KMS-11 (cell line): ENCODE data around the gene USP37.

ENCODE experiments used
- H2AFZ ChIP-seq: fragments of 200-600 bp; sonication (generic); 2 replicates; pipeline ENCODE4 v1.6.1; 2016; ENCODE audit warnings: antibody characterized with exemption, mixed run types, low read depth
- H3K27ac ChIP-seq: fragments of 200-600 bp; sonication (generic); 2 replicates; pipeline ENCODE4 v1.6.1; 2016; ENCODE audit warnings: mild to moderate bottlenecking, mixed run types
- H3K27me3 ChIP-seq: fragments of 200-600 bp; sonication (generic); 2 replicates; pipeline ENCODE4 v1.6.1; 2017; ENCODE audit warnings: mild to moderate bottlenecking, low read depth, mixed run types, moderate library complexity; ENCODE audit not compliant: insufficient read depth
- H3K36me3 ChIP-seq: fragments of 200-600 bp; sonication (generic); 2 replicates; pipeline ENCODE4 v1.6.1; 2017; ENCODE audit warnings: mild to moderate bottlenecking, mixed run types; ENCODE audit not compliant: insufficient read depth
- H3K4me1 ChIP-seq: fragments of 200-600 bp; sonication (generic); 2 replicates; pipeline ENCODE4 v1.6.1; 2016; ENCODE audit warnings: mild to moderate bottlenecking, low read depth, mixed run types; ENCODE audit not compliant: poor library complexity, severe bottlenecking
- H3K4me2 ChIP-seq: fragments of 200-600 bp; sonication (generic); 2 replicates; pipeline ENCODE4 v1.7.0; 2016; ENCODE audit warnings: mild to moderate bottlenecking, mixed run types
- H3K4me3 ChIP-seq: fragments of 200-600 bp; sonication (generic); IDR thresholded peaks from 2 replicates; pipeline ENCODE4 v1.6.1; 2017; ENCODE audit warnings: low read depth, low read length, mixed read lengths; ENCODE audit not compliant: insufficient read depth
- H3K79me2 ChIP-seq: fragments of 200-600 bp; sonication (generic); 2 replicates; pipeline ENCODE4 v1.6.1; 2016; ENCODE audit warnings: low read depth, mixed run types; ENCODE audit not compliant: insufficient read depth
- H3K9ac ChIP-seq: fragments of 200-600 bp; sonication (generic); 2 replicates; pipeline ENCODE4 v1.6.1; 2016; ENCODE audit warnings: mild to moderate bottlenecking, mixed run types
- H4K20me1 ChIP-seq: fragments of 200-600 bp; sonication (generic); 2 replicates; pipeline ENCODE4 v1.6.1; 2016; ENCODE audit warnings: mild to moderate bottlenecking, mixed run types; ENCODE audit not compliant: insufficient read depth
- CTCF ChIP-seq: fragments of 200-600 bp; sonication (generic); conservative IDR thresholded peaks from 2 replicates; pipeline ENCODE4 v1.6.1; 2017; ENCODE audit warnings: low read depth, mild to moderate bottlenecking, antibody characterized with exemption, low read length, moderate library complexity, mixed read lengths

Gene USP37

DNA sequence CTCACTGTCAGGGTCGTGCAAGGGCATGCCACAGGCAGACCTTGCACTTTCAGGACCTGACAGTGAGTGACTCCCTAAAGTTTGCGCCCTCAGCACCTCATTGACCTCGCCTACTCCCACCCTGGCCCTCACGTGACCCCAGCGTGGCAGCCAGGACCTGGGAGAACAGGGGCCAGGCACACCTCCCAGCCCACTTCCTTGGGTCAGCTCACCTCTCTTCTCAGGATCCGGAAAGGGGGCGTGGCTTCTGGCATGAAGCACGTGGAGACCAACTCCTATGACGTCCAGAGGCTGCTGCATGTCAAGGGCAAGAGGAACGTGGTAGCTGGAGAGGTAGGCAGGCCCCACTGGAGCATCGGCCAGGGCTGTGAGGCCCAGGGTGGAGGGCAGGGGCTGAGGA lies 140.4 kb downstream of the USP37 start:
- H2AFZ ChIP-seq = no peak overlapping the region
- H3K4me1 ChIP-seq = no peaks in the 10 kb centered on the region
- no peak overlapping the region for H3K27ac ChIP-seq
- no peaks in the 10 kb centered on the region for H3K27me3 ChIP-seq
- H3K4me2 ChIP-seq = no peak overlapping the region
- no peaks in the 10 kb centered on the region for H3K36me3 ChIP-seq
- no peak overlapping the region for H3K9ac ChIP-seq
- no peak overlapping the region for H3K4me3 ChIP-seq
- H4K20me1 ChIP-seq = no peaks in the 10 kb centered on the region
- TF ChIP-seq CTCF = no peak
- no peaks in the 10 kb centered on the region for H3K79me2 ChIP-seq

DNA sequence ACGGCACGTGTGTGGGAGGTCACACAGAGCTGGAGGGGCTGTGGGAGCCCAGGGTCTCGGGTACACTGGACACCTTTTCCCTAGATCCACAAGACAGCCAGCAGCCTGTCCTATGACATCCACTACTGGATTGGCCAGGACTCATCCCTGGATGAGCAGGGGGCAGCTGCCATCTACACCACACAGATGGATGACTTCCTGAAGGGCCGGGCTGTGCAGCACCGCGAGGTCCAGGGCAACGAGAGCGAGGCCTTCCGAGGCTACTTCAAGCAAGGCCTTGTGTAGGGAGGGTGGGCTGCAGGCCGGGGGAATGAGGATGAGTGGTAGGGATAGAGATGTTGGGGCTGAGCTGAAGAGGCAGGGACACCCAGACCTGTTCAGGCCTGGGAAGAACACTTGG lies 142.6 kb downstream of the USP37 start:
- Histone ChIP-seq H3K79me2 (no peaks in the 10 kb centered on the region), H3K27ac (no peak overlapping the region), H4K20me1 (no peaks in the 10 kb centered on the region), H3K27me3 (no peaks in the 10 kb centered on the region), H3K4me2 (no peak overlapping the region), H3K4me3 (no peak overlapping the region), H3K4me1 (no peaks in the 10 kb centered on the region), H3K9ac (no peak overlapping the region), H2AFZ (no peak overlapping the region), H3K36me3 (no peaks in the 10 kb centered on the region)
- no peak for TF ChIP-seq CTCF

- Histone ChIP-seq H2AFZ (no peak overlapping the region), H3K9ac (no peak overlapping the region), H3K36me3 (no peaks in the 10 kb centered on the region), H3K4me3 (no peak overlapping the region), H3K27ac (no peak overlapping the region), H4K20me1 (no peaks in the 10 kb centered on the region), H3K27me3 (no peaks in the 10 kb centered on the region), H3K79me2 (no peaks in the 10 kb centered on the region), H3K4me2 (no peak overlapping the region), H3K4me1 (peaks cover 10% of the 10 kb centered on the region)
- no peak for TF ChIP-seq CTCF
These were observed 144.6 kb downstream of the USP37 start for GRCh38 chr2:218423584-218423983.

DNA sequence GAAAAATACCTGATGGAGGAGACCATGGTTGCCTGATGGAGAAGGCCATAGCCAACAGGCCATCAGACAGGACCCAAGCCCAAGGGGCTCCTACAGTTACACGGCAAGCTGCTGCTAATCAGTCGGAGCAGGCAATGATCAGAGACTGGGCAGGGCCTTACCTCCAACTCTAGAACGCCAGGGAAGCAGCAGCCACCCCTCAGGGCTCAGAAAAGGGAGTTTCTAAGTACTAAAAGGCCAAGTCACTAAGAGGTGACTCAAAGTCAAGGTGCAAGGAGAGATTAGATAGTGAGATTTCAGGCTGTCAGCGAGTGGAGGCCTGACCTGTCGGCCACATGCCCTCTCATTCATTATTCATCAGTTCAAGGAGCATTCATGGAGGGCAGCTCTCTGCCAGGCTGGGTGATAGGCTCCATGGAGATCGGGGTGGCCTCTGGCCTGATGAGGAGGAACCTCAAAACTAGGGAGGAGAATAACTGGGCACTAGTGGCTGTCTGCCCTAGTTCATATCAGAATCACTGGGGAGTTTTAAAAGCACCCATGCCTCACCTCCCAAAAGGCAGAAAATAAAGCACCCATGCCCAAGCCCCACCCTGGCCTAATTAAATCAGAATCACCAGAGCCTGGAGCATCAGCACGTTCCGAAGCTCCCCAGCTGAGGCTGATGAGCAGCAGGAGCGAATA lies 145.6 kb downstream of the USP37 start:
- Histone ChIP-seq H4K20me1 (no peaks in the 10 kb centered on the region), H2AFZ (no peak overlapping the region), H3K4me2 (no peak overlapping the region), H3K27ac (no peak overlapping the region), H3K79me2 (no peaks in the 10 kb centered on the region), H3K4me1 (peaks cover 14% of the 10 kb centered on the region), H3K36me3 (no peaks in the 10 kb centered on the region), H3K27me3 (no peaks in the 10 kb centered on the region), H3K9ac (no peak overlapping the region), H3K4me3 (no peak overlapping the region)
- TF ChIP-seq CTCF = no peak
